ENCODE measurements around the gene AHRR. TPM values are rescaled to one million over a fixed set of nuclear protein-coding genes. Genes with fewer than 3 reads are reported as not detected.

Gene AHRR
- total RNA-seq, 1 experiment from 2014 or later, result 2.2 TPM

- Histone ChIP-seq H3T11ph (ENCODE audit: low read length) (no peak overlapping the region), H2BK120ac (ENCODE audit: low read depth, low read length, poor library complexity, severe bottlenecking) (no peak overlapping the region), H3K4me2 (ENCODE audit: insufficient read depth, insufficient read length, low read length) (no peak overlapping the region), H2AFZ (ENCODE audit: low read length) (no peak overlapping the region), H3K27me3 (ENCODE audit: insufficient read depth, low read length) (no peaks in the 10 kb centered on the region), H3K9me3 (ENCODE audit: control insufficient read depth, low read depth, low read length) (no peaks in the 10 kb centered on the region), H3K27ac (ENCODE audit: insufficient read length, low read depth, low read length) (no peak overlapping the region), H2BK12ac (ENCODE audit: insufficient read length, low read depth, low read length) (no peak overlapping the region), H4K5ac (ENCODE audit: insufficient read length, low read depth, low read length) (no peak overlapping the region), H3K79me1 (ENCODE audit: insufficient read depth, low read depth, low read length, poor library complexity, severe bottlenecking) (no peaks in the 10 kb centered on the region), H3K18ac (ENCODE audit: insufficient read length, low read depth, low read length) (no peak overlapping the region), H3K23ac (ENCODE audit: insufficient read length, low read depth, low read length) (no peak overlapping the region), H3K14ac (ENCODE audit: insufficient read depth, low read length) (no peak overlapping the region), H3K56ac (ENCODE audit: insufficient read length, low read depth, low read length) (no peak overlapping the region), H3K4me1 (ENCODE audit: insufficient read depth, low read length) (no peaks in the 10 kb centered on the region; the same call in 1 of the 2 replicates), H2BK5ac (ENCODE audit: insufficient read length, low read length) (no peak overlapping the region), H4K20me1 (ENCODE audit: control insufficient read depth, insufficient read depth, insufficient read length) (no peaks in the 10 kb centered on the region), H3K79me2 (ENCODE audit: insufficient read depth, low read length) (no peaks in the 10 kb centered on the region), H3K23me2 (ENCODE audit: insufficient read length, low read depth, low read length, poor library complexity, severe bottlenecking) (no peaks in the 10 kb centered on the region), H3K4ac (ENCODE audit: low read depth, low read length) (no peak overlapping the region), H4K91ac (ENCODE audit: insufficient read length, low read depth, low read length) (no peak overlapping the region), H4K8ac (replicated peaks; ENCODE audit: insufficient read length, low read depth, low read length) (no peak overlapping the region), H2BK20ac (ENCODE audit: low read depth, low read length, poor library complexity, severe bottlenecking) (no peak overlapping the region), H2BK15ac (ENCODE audit: low read depth, low read length) (no peak overlapping the region), H2AK5ac (ENCODE audit: insufficient read length, low read length) (no peak overlapping the region), H3K9ac (ENCODE audit: extremely low read depth, insufficient read length, low read length) (no peak overlapping the region)
- Mint-ChIP-seq H3K36me3 (ENCODE audit: insufficient read depth in 1 of 3, low read depth in 3 of 3) (peaks cover 61 to 88% (median 82%) of the 10 kb centered on the region in 3 experiments), H3K4me3 (no peak overlapping the region), H3K27ac (no peak overlapping the region), H3K27me3 (ENCODE audit: low read depth) (no peaks in the 10 kb centered on the region), H3K9me3 (peaks cover 10 to 16% of the 10 kb centered on the region in 2 experiments), H3K4me1 (peaks cover 13% of the 10 kb centered on the region in 2 experiments)
- TF ChIP-seq CTCF (conservative IDR thresholded peaks at IDR 0.05), result no peak
- no peak for DNase-seq
- no CpG with 5 or more reads among the region's 17 CpGs for WGBS (ENCODE audit: extremely low coverage, insufficient read length, low lambda C conversion rate)
Measured at GRCh38 chr5:452978-453710, 131.6 kb downstream of the AHRR start.
